ENCODE results near the gene CDH6. TPM values are rescaled to one million over a fixed set of nuclear protein-coding genes. Genes with fewer than 3 reads are reported as not detected.

CDH6 gene
- total and polyA plus RNA-seq, 2 of the 13 experiments (the other 11 are each of a cell fraction or from before 2014, with no cell fraction given) = not detected

DNA sequence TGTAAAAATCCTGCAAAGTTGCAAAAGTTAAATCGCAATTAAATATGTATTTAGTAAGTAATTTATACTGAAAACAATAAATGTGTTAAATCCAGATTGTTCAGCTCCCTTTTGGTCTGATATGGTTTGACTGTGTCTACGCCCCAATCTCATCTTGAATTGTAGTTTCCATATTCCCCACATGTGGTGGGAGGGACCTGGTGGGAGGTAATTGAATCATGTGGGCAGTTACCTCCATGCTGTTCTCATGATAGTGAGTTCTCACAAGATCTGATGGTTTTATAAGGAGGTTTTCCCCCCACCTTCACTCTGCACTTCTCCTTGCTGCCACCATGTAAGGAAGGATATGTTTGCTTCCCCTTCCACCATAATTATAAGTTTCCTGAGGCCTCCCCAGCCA is 140.0 kb downstream of the CDH6 start (continued):
- TF ChIP-seq, protein P1, sequence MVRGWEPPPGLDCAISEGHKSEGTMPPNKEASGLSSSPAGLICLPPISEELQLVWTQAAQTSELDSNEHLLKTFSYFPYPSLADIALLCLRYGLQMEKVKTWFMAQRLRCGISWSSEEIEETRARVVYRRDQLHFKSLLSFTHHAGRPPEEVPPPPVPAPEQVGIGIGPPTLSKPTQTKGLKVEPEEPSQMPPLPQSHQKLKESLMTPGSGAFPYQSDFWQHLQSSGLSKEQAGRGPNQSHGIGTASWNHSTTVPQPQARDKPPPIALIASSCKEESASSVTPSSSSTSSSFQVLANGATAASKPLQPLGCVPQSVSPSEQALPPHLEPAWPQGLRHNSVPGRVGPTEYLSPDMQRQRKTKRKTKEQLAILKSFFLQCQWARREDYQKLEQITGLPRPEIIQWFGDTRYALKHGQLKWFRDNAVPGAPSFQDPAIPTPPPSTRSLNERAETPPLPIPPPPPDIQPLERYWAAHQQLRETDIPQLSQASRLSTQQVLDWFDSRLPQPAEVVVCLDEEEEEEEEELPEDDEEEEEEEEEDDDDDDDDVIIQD (CRISPR knock-in tag; IDR thresholded peaks at IDR 0.05; ENCODE audit: low read depth) = no peak
- TF ChIP-seq ZNF605 (CRISPR knock-in tag; IDR thresholded peaks at IDR 0.05) (no peak), GATAD2A (CRISPR knock-in tag; IDR thresholded peaks at IDR 0.05) (no peak)

GRCh38 chr5:31334061-31334860 is 140.8 kb downstream of the CDH6 start:
- no peaks in the 10 kb centered on the region for H3K79me2 ChIP-seq (ENCODE audit: insufficient read depth, low read length)
- no peak overlapping the region for H3K27ac ChIP-seq (ENCODE audit: extremely low read length, insufficient read depth, low read length)
- BruUV-seq (replicated peaks) = no TSS peak
- in situ Hi-C loops (cut with HindIII; ENCODE audit: extremely low pct_ligation_motif_present, low pct_unique_long_range_greater_than_20kb) (no loop called here), intact Hi-C loops (cut with micrococcal nuclease; ENCODE audit: unreplicated experiment) (no loop called here)
- no peak for ATAC-seq
- H3K27me3 ChIP-seq (ENCODE audit: control insufficient read depth in 1 of 2, insufficient read depth in 2 of 2, low read length in 2 of 2) = no peaks in the 10 kb centered on the region; a peak in 1 of 5 replicates
- WGBS (ENCODE audit: low lambda C conversion rate) = 23% methylated on average over 4 of the region's 4 CpGs
- no peaks in the 10 kb centered on the region for H4K20me1 ChIP-seq (ENCODE audit: insufficient read depth, low read length)
- no peak for DNase-seq (ENCODE audit: low spot score)
- no peak overlapping the region for H3K4me2 ChIP-seq (ENCODE audit: low read depth, low read length)
- no peak overlapping the region for H3K4me3 ChIP-seq (replicated peaks in 1 of 3; ENCODE audit: insufficient read depth in 1 of 3, low read depth in 2 of 3, low read length in 3 of 3)
- H3K9ac ChIP-seq (ENCODE audit: insufficient read depth, low read depth, low read length) = no peak overlapping the region
- no peak for FAIRE-seq
- no peaks in the 10 kb centered on the region for H3K4me1 ChIP-seq (ENCODE audit: insufficient read depth, low read length)
- CTCF ChIA-PET (ENCODE audit: low intra/inter-chr PET ratio, low total read pairs) = no interaction called here
- no peaks in the 10 kb centered on the region for H3K9me3 ChIP-seq (ENCODE audit: low read length)
- POLR2A ChIA-PET = no interaction called here
- no peak overlapping the region for H2AFZ ChIP-seq (ENCODE audit: low read length)
- H3K36me3 ChIP-seq (replicated peaks in 1 of 2; ENCODE audit: control insufficient read depth in 1 of 2, insufficient read depth in 2 of 2, low read length in 2 of 2) = no peaks in the 10 kb centered on the region
- TF ChIP-seq ZNF224 (CRISPR knock-in tag; IDR thresholded peaks at IDR 0.05) (no peak), GATAD2A (CRISPR knock-in tag; IDR thresholded peaks at IDR 0.05) (no peak), ZNF20 (CRISPR knock-in tag; IDR thresholded peaks at IDR 0.05) (no peak), FOXK1 (CRISPR knock-in tag; IDR thresholded peaks at IDR 0.05; ENCODE audit: borderline replicate concordance, low read depth) (no peak), MTF1 (CRISPR knock-in tag; IDR thresholded peaks at IDR 0.05) (no peak), HDAC1 (CRISPR knock-in tag; IDR thresholded peaks at IDR 0.05) (no peak), ELF4 (CRISPR knock-in tag; IDR thresholded peaks at IDR 0.05; ENCODE audit: borderline replicate concordance) (no peak), ZNF121 (CRISPR knock-in tag; IDR thresholded peaks at IDR 0.05) (no peak), GABPA (IDR thresholded peaks at IDR 0.05; ENCODE audit: low read depth, low read length) (no peak), GABPA (CRISPR knock-in tag; IDR thresholded peaks at IDR 0.05; ENCODE audit: low read depth) (no peak), ZNF883 (CRISPR knock-in tag; IDR thresholded peaks at IDR 0.05; ENCODE audit: not compliant biosample characterization) (no peak), TSC22D2 (CRISPR knock-in tag; IDR thresholded peaks at IDR 0.05; ENCODE audit: borderline replicate concordance) (no peak), ZNF644 (CRISPR knock-in tag; IDR thresholded peaks at IDR 0.05; ENCODE audit: low read depth) (no peak)
- TF ChIP-seq, protein P2, sequence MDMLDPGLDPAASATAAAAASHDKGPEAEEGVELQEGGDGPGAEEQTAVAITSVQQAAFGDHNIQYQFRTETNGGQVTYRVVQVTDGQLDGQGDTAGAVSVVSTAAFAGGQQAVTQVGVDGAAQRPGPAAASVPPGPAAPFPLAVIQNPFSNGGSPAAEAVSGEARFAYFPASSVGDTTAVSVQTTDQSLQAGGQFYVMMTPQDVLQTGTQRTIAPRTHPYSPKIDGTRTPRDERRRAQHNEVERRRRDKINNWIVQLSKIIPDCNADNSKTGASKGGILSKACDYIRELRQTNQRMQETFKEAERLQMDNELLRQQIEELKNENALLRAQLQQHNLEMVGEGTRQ (IDR thresholded peaks at IDR 0.05; ENCODE audit: low read depth, low read length) = no peak
- TF ChIP-seq, protein P2 (CRISPR knock-in tag; IDR thresholded peaks at IDR 0.05; ENCODE audit: borderline replicate concordance) = no peak
- TF ChIP-seq, protein P3, sequence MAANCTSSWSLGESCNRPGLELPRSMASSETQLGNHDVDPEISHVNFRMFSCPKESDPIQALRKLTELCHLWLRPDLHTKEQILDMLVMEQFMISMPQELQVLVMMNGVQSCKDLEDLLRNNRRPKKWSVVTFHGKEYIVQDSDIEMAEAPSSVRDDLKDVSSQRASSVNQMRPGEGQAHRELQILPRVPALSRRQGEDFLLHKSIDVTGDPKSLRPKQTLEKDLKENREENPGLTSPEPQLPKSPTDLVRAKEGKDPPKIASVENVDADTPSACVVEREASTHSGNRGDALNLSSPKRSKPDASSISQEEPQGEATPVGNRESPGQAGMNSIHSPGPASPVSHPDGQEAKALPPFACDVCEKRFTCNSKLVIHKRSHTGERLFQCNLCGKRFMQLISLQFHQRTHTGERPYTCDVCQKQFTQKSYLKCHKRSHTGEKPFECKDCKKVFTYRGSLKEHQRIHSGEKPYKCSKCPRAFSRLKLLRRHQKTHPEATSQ (CRISPR knock-in tag; IDR thresholded peaks at IDR 0.05; ENCODE audit: borderline replicate concordance) = no peak
